CD4-positive, alpha-beta T cell treated with Interferon gamma for 1 hour (primary cell): ENCODE data around the gene ITM2B.

Experiments
- DNase-seq: peaks from one replicate; pipeline ENCODE4 v3.0.0-alpha.2; 2020

Gene ITM2B

GRCh38 chr13:48263196-48263595 lies 30.2 kb downstream of the ITM2B start:
- DNase-seq = no peak

- DNase-seq = no peak
Observed at GRCh38 chr13:48264058-48264457, 31.1 kb downstream of the ITM2B start.

GRCh38 chr13:48265217-48265815 lies 32.3 kb downstream of the ITM2B start:
- DNase-seq = peak; percentile 22

GRCh38 chr13:48266150-48266549 lies 33.1 kb downstream of the ITM2B start:
- DNase-seq = no peak

GRCh38 chr13:48266701-48267639 lies 34.0 kb downstream of the ITM2B start:
- DNase-seq = no peak

- no peak for DNase-seq
Observed at GRCh38 chr13:48268019-48268418, 35.0 kb downstream of the ITM2B start.

- DNase-seq = no peak
Observed at GRCh38 chr13:48273346-48273745, 40.3 kb downstream of the ITM2B start.

GRCh38 chr13:48275507-48275906 lies 42.5 kb downstream of the ITM2B start:
- DNase-seq = no peak

- DNase-seq = no peak
Observed at GRCh38 chr13:48278806-48279205, 45.8 kb downstream of the ITM2B start.

GRCh38 chr13:48281556-48281955 lies 48.5 kb downstream of the ITM2B start:
- DNase-seq = no peak

GRCh38 chr13:48291730-48292129 lies 58.7 kb downstream of the ITM2B start:
- DNase-seq = no peak

GRCh38 chr13:48292650-48293049 lies 59.6 kb downstream of the ITM2B start:
- no peak for DNase-seq

- DNase-seq = no peak
Observed at GRCh38 chr13:48294653-48295052, 61.6 kb downstream of the ITM2B start.

GRCh38 chr13:48295271-48295670 lies 62.3 kb downstream of the ITM2B start:
- DNase-seq = no peak

GRCh38 chr13:48296528-48296927 lies 63.5 kb downstream of the ITM2B start:
- DNase-seq = no peak

GRCh38 chr13:48297131-48297786 lies 64.3 kb downstream of the ITM2B start:
- DNase-seq = no peak

- no peak for DNase-seq
Observed at GRCh38 chr13:48299591-48299990, 66.6 kb downstream of the ITM2B start.

GRCh38 chr13:48302871-48303358 lies 69.9 kb downstream of the ITM2B start:
- DNase-seq = no peak

GRCh38 chr13:48303359-48304142 lies 70.5 kb downstream of the ITM2B start, which contains the start of gene RB1:
RB1 (plus strand) TSS chr13:48303751; CDS start chr13:48303913, 162 bp downstream.
- DNase-seq = peak; percentile 93

GRCh38 chr13:48304143-48304876 lies 71.3 kb downstream of the ITM2B start:
- peak; percentile 59 for DNase-seq

GRCh38 chr13:48311223-48311622 lies 78.2 kb downstream of the ITM2B start:
- no peak for DNase-seq
